Naive B cell (primary cell): ENCODE results near the gene RIT2. TPM values are rescaled to one million over a fixed set of nuclear protein-coding genes. Genes with fewer than 3 reads are reported as not detected.

Source experiments
- ATAC-seq, 2 donors: fragments of 150-1000 bp; cut with Tn5 transposase; 2 replicates each; pipeline ENCODE4 v1.10.0; 2021; ENCODE audit warnings: low read depth in 2 of 2, mild to moderate bottlenecking in 2 of 2, moderate library complexity in 2 of 2
- DNase-seq: peaks from one replicate; pipeline ENCODE4 v3.0.0; 2022
- H3K27ac Mint-ChIP-seq, 6 donors: one replicate each; pipeline ENCODE4 v1.8.0; 2020 to 2022; ENCODE audit warnings: mild to moderate bottlenecking in 6 of 6, mixed read lengths in 6 of 6, moderate library complexity in 5 of 6, inconsistent platforms in 2 of 6
- H3K27me3 Mint-ChIP-seq, 3 donors: one replicate each; pipeline ENCODE4 v1.8.0; 2021 to 2022; ENCODE audit warnings: mixed read lengths in 3 of 3, mild to moderate bottlenecking in 1 of 3
- H3K36me3 Mint-ChIP-seq, 2 donors: one replicate each; pipeline ENCODE4 v1.8.0; 2020 to 2022; ENCODE audit warnings: mixed read lengths in 2 of 2, inconsistent platforms in 1 of 2, mild to moderate bottlenecking in 1 of 2
- H3K4me1 Mint-ChIP-seq, 3 donors: one replicate each; pipeline ENCODE4 v1.8.0; 2020 to 2022; ENCODE audit warnings: mixed read lengths in 3 of 3, inconsistent platforms in 1 of 3, mild to moderate bottlenecking in 1 of 3, moderate library complexity in 1 of 3
- H3K4me3 Mint-ChIP-seq, 8 donors: one replicate each; pipeline ENCODE4 v1.8.0; 2020 to 2022; ENCODE audit warnings: mild to moderate bottlenecking in 8 of 8, mixed read lengths in 8 of 8, moderate library complexity in 8 of 8, inconsistent platforms in 2 of 8
- H3K9me3 Mint-ChIP-seq, 7 donors: one replicate each; pipeline ENCODE4 v1.8.0; 2020 to 2022; ENCODE audit warnings: mixed read lengths in 7 of 7, mild to moderate bottlenecking in 5 of 7, inconsistent platforms in 2 of 7, moderate library complexity in 1 of 7
- polyA plus RNA-seq, 6 donors: library from polyadenylated mRNA; unstranded; fragments of 300-500 nt; fragmentation: Illumina TruSeq; gene quantifications; one replicate each; pipeline ENCODE4 v1.2.3, GENCODE V29; 2021; ENCODE audit warnings: low read depth in 6 of 6

RIT2 gene
- polyA plus RNA-seq, 6 donors from 2014 or later = not detected

- Mint-ChIP-seq H3K9me3 (peaks cover 0 to 2% (median 0%) of the 10 kb centered on the region in 7 donors), H3K27me3 (no peaks in the 10 kb centered on the region), H3K4me1 (no peaks in the 10 kb centered on the region), H3K36me3 (no peaks in the 10 kb centered on the region), H3K4me3 (no peak overlapping the region), H3K27ac (no peak overlapping the region)
- DNase-seq = no peak
- ATAC-seq = no peak
Observed at GRCh38 chr18:42925036-42925435, 190.4 kb downstream of the RIT2 start.

GRCh38 chr18:42922363-42922762 is 193.1 kb downstream of the RIT2 start:
- H3K27ac Mint-ChIP-seq = no peak overlapping the region
- H3K4me1 Mint-ChIP-seq = no peaks in the 10 kb centered on the region
- peaks cover 0 to 4% (median 0%) of the 10 kb centered on the region in 7 donors for H3K9me3 Mint-ChIP-seq
- H3K36me3 Mint-ChIP-seq = no peaks in the 10 kb centered on the region
- H3K27me3 Mint-ChIP-seq = no peaks in the 10 kb centered on the region
- ATAC-seq (no peak), DNase-seq (no peak)
- H3K4me3 Mint-ChIP-seq = no peak overlapping the region

GRCh38 chr18:42921226-42921737 is 194.2 kb downstream of the RIT2 start:
- DNase-seq (no peak), ATAC-seq (no peak)
- Mint-ChIP-seq H3K27me3 (no peaks in the 10 kb centered on the region), H3K4me1 (no peaks in the 10 kb centered on the region), H3K4me3 (no peak overlapping the region), H3K36me3 (no peaks in the 10 kb centered on the region), H3K27ac (no peak overlapping the region), H3K9me3 (peaks cover 0 to 4% (median 0%) of the 10 kb centered on the region in 7 donors)

GRCh38 chr18:42920621-42921020 is 194.9 kb downstream of the RIT2 start:
- Mint-ChIP-seq H3K4me3 (no peak overlapping the region), H3K36me3 (no peaks in the 10 kb centered on the region), H3K27ac (no peak overlapping the region), H3K27me3 (no peaks in the 10 kb centered on the region), H3K4me1 (no peaks in the 10 kb centered on the region), H3K9me3 (peaks cover 0 to 4% (median 0%) of the 10 kb centered on the region in 7 donors)
- ATAC-seq = no peak
- DNase-seq = no peak

- DNase-seq (no peak), ATAC-seq (no peak)
- no peaks in the 10 kb centered on the region for H3K36me3 Mint-ChIP-seq
- no peaks in the 10 kb centered on the region for H3K4me1 Mint-ChIP-seq
- H3K9me3 Mint-ChIP-seq = peaks cover 0 to 4% (median 0%) of the 10 kb centered on the region in 7 donors
- no peak overlapping the region for H3K4me3 Mint-ChIP-seq
- H3K27me3 Mint-ChIP-seq = no peaks in the 10 kb centered on the region
- H3K27ac Mint-ChIP-seq = no peak overlapping the region
Observed at GRCh38 chr18:42915299-42915698, 200.2 kb downstream of the RIT2 start.

- DNase-seq = no peak
Observed at GRCh38 chr18:42914476-42914875, 201.0 kb downstream of the RIT2 start.

GRCh38 chr18:42909095-42909494 is 206.4 kb downstream of the RIT2 start:
- ATAC-seq = no peak
- H3K36me3 Mint-ChIP-seq = no peaks in the 10 kb centered on the region

More at GRCh38 chr18:42914476-42914875, 201.0 kb downstream of the RIT2 start:
- no peaks in the 10 kb centered on the region for H3K4me1 Mint-ChIP-seq
- no peaks in the 10 kb centered on the region for H3K27me3 Mint-ChIP-seq
- no peak overlapping the region for H3K4me3 Mint-ChIP-seq
- peaks cover 0 to 4% (median 0%) of the 10 kb centered on the region in 7 donors for H3K9me3 Mint-ChIP-seq
- peak overlapping the region in 1 of 6 donors; percentile 15 for H3K27ac Mint-ChIP-seq
- no peaks in the 10 kb centered on the region for H3K36me3 Mint-ChIP-seq
- no peak for ATAC-seq

GRCh38 chr18:42906761-42907160 is 208.7 kb downstream of the RIT2 start:
- no peak for DNase-seq
- Mint-ChIP-seq H3K9me3 (peaks cover 0 to 1% (median 0%) of the 10 kb centered on the region in 7 donors), H3K27me3 (peaks cover 0 to 7% (median 0%) of the 10 kb centered on the region in 3 donors), H3K4me3 (no peak overlapping the region), H3K4me1 (no peaks in the 10 kb centered on the region), H3K27ac (no peak overlapping the region), H3K36me3 (no peaks in the 10 kb centered on the region)
- no peak for ATAC-seq

More at GRCh38 chr18:42909095-42909494, 206.4 kb downstream of the RIT2 start:
- no peak overlapping the region for H3K27ac Mint-ChIP-seq
- no peak overlapping the region for H3K4me3 Mint-ChIP-seq
- H3K4me1 Mint-ChIP-seq = no peaks in the 10 kb centered on the region
- DNase-seq = no peak
- H3K27me3 Mint-ChIP-seq = peaks cover 0 to 7% (median 0%) of the 10 kb centered on the region in 3 donors
- peaks cover 0 to 1% (median 0%) of the 10 kb centered on the region in 7 donors for H3K9me3 Mint-ChIP-seq

GRCh38 chr18:42901161-42901560 is 214.3 kb downstream of the RIT2 start:
- H3K27ac Mint-ChIP-seq = no peak overlapping the region
- peaks cover 0 to 4% (median 2%) of the 10 kb centered on the region in 7 donors for H3K9me3 Mint-ChIP-seq
- no peak overlapping the region for H3K4me3 Mint-ChIP-seq
- no peak for DNase-seq
- H3K36me3 Mint-ChIP-seq = no peaks in the 10 kb centered on the region
- H3K4me1 Mint-ChIP-seq = no peaks in the 10 kb centered on the region
- no peak for ATAC-seq
- no peaks in the 10 kb centered on the region for H3K27me3 Mint-ChIP-seq

DNA sequence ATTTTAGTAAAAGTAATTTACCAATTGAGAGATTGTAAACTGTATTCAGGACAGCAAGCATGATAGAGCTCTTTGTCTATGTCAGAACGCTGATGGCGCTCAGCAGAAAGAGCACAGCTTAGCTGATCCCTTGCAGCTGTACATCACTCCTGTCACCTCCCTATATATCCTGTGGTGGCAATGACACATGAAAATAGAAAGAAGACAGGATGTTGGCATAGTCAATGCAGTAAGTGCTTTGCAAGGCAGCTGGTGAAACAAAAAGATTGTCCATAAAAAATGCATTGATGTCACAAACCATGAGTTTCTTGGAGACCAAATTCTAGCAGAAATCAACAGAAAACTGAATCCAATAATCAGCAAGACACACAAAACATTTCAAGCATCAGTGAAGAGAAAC is 221.5 kb downstream of the RIT2 start:
- ATAC-seq = no peak

DNA sequence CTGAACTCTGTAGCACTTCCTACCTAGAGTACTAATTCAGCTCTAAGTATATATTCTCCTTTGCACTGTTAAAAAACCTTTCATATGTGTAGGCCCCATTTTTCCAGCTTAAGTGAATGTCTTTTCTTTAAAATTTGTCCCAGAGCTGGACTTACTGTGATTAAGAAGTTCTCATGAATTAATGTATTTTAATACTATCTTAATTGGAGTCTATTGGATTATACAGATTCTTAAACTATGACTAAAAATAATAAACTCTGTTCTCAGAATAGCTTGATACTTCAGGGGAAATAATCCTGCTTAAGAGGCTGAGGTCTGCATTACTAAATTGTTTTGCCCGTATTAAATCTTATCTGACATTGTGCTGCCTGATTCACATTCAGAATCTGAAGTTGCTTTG is 223.3 kb downstream of the RIT2 start:
- peaks cover 0 to 2% (median 0%) of the 10 kb centered on the region in 7 donors for H3K9me3 Mint-ChIP-seq
- no peak overlapping the region for H3K4me3 Mint-ChIP-seq
- H3K4me1 Mint-ChIP-seq = no peaks in the 10 kb centered on the region
- H3K27ac Mint-ChIP-seq = no peak overlapping the region
- DNase-seq = no peak
- ATAC-seq = no peak
- no peaks in the 10 kb centered on the region for H3K36me3 Mint-ChIP-seq
- no peaks in the 10 kb centered on the region for H3K27me3 Mint-ChIP-seq

More for the DNA sequence above, 221.5 kb downstream of the RIT2 start:
- H3K36me3 Mint-ChIP-seq = no peaks in the 10 kb centered on the region
- H3K4me1 Mint-ChIP-seq = no peaks in the 10 kb centered on the region
- H3K27me3 Mint-ChIP-seq = no peaks in the 10 kb centered on the region
- no peak overlapping the region for H3K27ac Mint-ChIP-seq
- peaks cover 0 to 4% (median 2%) of the 10 kb centered on the region in 7 donors for H3K9me3 Mint-ChIP-seq
- no peak for DNase-seq
- no peak overlapping the region for H3K4me3 Mint-ChIP-seq

DNA sequence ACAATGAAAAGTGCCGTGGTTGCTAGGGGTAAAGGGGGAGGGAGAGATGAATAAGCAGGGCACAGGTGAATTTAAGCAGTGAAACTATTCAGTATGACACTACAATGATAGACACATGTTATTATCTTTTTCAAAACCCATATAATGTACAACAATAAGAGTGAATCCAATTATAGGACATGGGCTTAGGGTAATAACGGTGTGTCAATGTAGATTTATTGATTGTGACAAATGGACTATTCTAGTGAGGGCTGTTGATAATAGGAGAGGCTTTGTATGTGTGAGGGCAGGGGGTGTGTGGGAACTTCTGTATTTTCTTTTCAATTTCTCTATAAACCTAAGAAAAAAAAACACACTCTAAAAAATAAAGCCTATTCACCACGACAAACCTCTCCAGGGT is 223.8 kb downstream of the RIT2 start:
- Mint-ChIP-seq H3K9me3 (peaks cover 0 to 2% (median 0%) of the 10 kb centered on the region in 7 donors), H3K27me3 (no peaks in the 10 kb centered on the region), H3K4me1 (no peaks in the 10 kb centered on the region), H3K4me3 (no peak overlapping the region), H3K36me3 (no peaks in the 10 kb centered on the region), H3K27ac (no peak overlapping the region)
- ATAC-seq = no peak
- DNase-seq = no peak

GRCh38 chr18:42883169-42883568 is 232.3 kb downstream of the RIT2 start:
- Mint-ChIP-seq H3K4me1 (no peaks in the 10 kb centered on the region), H3K9me3 (peaks cover 0 to 13% (median 0%) of the 10 kb centered on the region in 7 donors), H3K27ac (no peak overlapping the region), H3K27me3 (no peaks in the 10 kb centered on the region), H3K36me3 (no peaks in the 10 kb centered on the region), H3K4me3 (no peak overlapping the region)
- DNase-seq (no peak), ATAC-seq (no peak)

GRCh38 chr18:42882122-42882521 is 233.4 kb downstream of the RIT2 start:
- DNase-seq = no peak
- ATAC-seq = no peak
- H3K27me3 Mint-ChIP-seq = no peaks in the 10 kb centered on the region
- H3K27ac Mint-ChIP-seq = no peak overlapping the region
- H3K4me1 Mint-ChIP-seq = no peaks in the 10 kb centered on the region
- peaks cover 0 to 13% (median 0%) of the 10 kb centered on the region in 7 donors for H3K9me3 Mint-ChIP-seq
- no peak overlapping the region for H3K4me3 Mint-ChIP-seq
- no peaks in the 10 kb centered on the region for H3K36me3 Mint-ChIP-seq

DNA sequence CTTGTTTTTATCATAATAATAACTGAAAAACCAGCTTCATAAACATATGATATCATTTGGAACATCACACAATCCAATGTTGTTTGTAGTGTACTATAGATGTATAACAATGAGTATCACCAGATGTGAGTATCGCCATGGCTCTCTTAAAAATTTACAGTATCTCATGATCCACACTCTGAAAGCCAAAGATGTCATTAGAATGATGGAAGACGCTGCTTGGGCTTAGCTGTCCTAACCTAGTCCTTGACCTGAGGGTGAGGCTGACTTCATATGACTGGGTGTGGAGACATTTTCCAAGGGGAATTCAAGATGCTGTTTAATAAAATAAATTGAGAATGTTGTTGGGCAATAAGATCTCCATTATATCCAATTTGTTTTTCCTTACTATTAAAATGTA is 242.6 kb downstream of the RIT2 start:
- Mint-ChIP-seq H3K4me1 (no peaks in the 10 kb centered on the region), H3K27me3 (no peaks in the 10 kb centered on the region), H3K36me3 (no peaks in the 10 kb centered on the region), H3K27ac (no peak overlapping the region), H3K4me3 (no peak overlapping the region), H3K9me3 (peaks cover 0 to 4% (median 1%) of the 10 kb centered on the region in 7 donors)
- no peak for ATAC-seq
- DNase-seq = no peak
